HG02884 (cell line): ENCODE data around the gene FRAT1.
"Not testable (repeated sequence)": the region's sequence is repeated elsewhere in the genome, so short reads cannot be mapped to it uniquely, and the experiment has no call there.

Source experiments
- ATAC-seq: cut with Tn5 transposase; IDR thresholded peaks from one replicate; pipeline ENCODE4 v1.9.1; 2021; ENCODE audit warnings: mild to moderate bottlenecking, moderate library complexity; ENCODE audit not compliant: unreplicated experiment

Gene FRAT1

GRCh38 chr10:97334370-97335175, 15.5 kb downstream of the FRAT1 start, which contains the start of gene FRAT2:
Gene FRAT2, minus strand, starts transcription at chr10:97334729. Its CDS starts 157 bp downstream, at chr10:97334572.
- ATAC-seq = peak; percentile 81

GRCh38 chr10:97335188-97335619, 16.1 kb downstream of the FRAT1 start:
- no peak for ATAC-seq

GRCh38 chr10:97336006-97336405, 16.9 kb downstream of the FRAT1 start:
- no peak for ATAC-seq

- no peak for ATAC-seq
Observed at GRCh38 chr10:97336446-97336845, 17.4 kb downstream of the FRAT1 start.

- no peak for ATAC-seq
Observed at GRCh38 chr10:97336942-97337831, 18.1 kb downstream of the FRAT1 start.

GRCh38 chr10:97338041-97338440, 19.0 kb downstream of the FRAT1 start:
- no peak for ATAC-seq

- ATAC-seq = no peak
Observed at GRCh38 chr10:97341416-97341815, 22.3 kb downstream of the FRAT1 start.

- not testable (repeated sequence) for ATAC-seq
Observed at GRCh38 chr10:97343664-97344063, 24.6 kb downstream of the FRAT1 start.

GRCh38 chr10:97347317-97347716, 28.2 kb downstream of the FRAT1 start:
- no peak for ATAC-seq

GRCh38 chr10:97349752-97350513, 30.9 kb downstream of the FRAT1 start:
- no peak for ATAC-seq

GRCh38 chr10:97353945-97354344, 34.9 kb downstream of the FRAT1 start:
- no peak for ATAC-seq

- no peak for ATAC-seq
Observed at GRCh38 chr10:97355571-97355975, 36.5 kb downstream of the FRAT1 start.

GRCh38 chr10:97356318-97356914, 37.3 kb downstream of the FRAT1 start:
- ATAC-seq = no peak

- no peak for ATAC-seq
Observed at GRCh38 chr10:97356918-97357317, 37.8 kb downstream of the FRAT1 start.

GRCh38 chr10:97358349-97358748, 39.3 kb downstream of the FRAT1 start:
- no peak for ATAC-seq

- ATAC-seq = no peak
Observed at GRCh38 chr10:97358781-97359180, 39.7 kb downstream of the FRAT1 start.

- ATAC-seq = no peak
Observed at GRCh38 chr10:97360705-97361536, 41.9 kb downstream of the FRAT1 start.

- ATAC-seq = no peak
Observed at GRCh38 chr10:97361537-97361901, 42.4 kb downstream of the FRAT1 start.

GRCh38 chr10:97362310-97363033, 43.4 kb downstream of the FRAT1 start:
- no peak for ATAC-seq
